ENCODE results near the gene PTH1R.

The PTH1R gene

DNA sequence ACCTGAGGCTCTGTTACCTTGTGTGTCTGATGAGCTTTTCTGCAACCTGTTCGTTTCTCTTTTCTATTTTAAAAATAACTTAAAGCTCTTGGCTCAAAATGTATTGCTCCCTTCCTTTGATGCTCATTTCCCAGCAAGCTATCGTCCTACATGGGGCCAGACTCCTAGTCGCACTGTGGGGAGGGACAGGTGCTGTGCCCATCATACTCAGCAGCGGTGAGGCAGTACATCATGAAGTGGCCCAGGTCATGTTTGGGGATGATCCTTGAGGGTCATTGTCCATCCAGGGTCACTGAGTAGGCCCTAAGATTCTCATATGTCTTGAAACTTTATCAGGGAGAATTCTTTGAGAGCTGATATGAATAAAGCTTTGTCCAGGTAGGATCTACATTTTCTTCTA lies 41.1 kb downstream of the PTH1R start:
- TF ChIP-seq, protein P1, sequence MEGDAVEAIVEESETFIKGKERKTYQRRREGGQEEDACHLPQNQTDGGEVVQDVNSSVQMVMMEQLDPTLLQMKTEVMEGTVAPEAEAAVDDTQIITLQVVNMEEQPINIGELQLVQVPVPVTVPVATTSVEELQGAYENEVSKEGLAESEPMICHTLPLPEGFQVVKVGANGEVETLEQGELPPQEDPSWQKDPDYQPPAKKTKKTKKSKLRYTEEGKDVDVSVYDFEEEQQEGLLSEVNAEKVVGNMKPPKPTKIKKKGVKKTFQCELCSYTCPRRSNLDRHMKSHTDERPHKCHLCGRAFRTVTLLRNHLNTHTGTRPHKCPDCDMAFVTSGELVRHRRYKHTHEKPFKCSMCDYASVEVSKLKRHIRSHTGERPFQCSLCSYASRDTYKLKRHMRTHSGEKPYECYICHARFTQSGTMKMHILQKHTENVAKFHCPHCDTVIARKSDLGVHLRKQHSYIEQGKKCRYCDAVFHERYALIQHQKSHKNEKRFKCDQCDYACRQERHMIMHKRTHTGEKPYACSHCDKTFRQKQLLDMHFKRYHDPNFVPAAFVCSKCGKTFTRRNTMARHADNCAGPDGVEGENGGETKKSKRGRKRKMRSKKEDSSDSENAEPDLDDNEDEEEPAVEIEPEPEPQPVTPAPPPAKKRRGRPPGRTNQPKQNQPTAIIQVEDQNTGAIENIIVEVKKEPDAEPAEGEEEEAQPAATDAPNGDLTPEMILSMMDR (conservative IDR thresholded peaks at IDR 0.05): no peak
- H3K27ac ChIP-seq: no peak overlapping the region

DNA sequence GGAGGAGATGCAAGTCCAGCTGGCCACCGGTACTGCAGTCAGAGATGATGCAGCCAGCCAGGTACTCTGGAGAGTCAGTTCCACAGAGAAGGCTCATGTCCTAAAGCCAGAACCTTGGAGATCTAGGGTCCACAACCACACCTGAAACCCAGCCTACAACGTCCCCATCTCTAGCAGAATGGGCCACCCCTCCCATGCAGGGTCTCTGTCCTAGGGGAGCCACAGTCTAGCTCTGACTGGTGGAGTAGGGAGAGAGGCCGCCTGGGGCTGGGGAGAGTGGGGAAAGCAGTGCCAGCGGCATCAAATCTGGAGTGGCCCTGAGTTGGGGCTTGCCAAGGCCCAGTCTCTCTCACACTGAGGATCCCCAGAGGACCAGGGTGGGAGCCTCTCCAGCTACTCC lies 43.5 kb downstream of the PTH1R start:
- H3K27ac ChIP-seq: no peak overlapping the region
- TF ChIP-seq, protein P1 (conservative IDR thresholded peaks at IDR 0.05): no peak

DNA sequence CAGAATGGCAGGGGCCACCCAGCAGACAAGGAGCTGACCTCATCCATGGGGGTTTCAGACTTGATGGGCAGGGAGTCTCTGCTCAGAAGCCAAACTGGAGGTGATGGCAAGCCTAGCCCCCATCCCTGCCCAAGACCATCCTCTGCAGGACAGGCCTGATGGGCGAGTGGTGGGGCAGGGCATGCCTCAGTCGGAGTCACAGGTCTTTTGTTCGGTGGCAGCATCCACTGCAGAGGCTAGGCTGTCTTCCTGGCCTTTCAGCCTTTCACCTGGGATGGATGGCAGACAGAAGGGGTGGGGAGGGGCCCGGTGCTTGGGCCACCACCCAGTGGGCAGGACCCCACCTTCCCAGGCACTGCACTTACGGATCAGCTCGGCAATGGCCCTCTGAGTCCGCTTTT lies 44.4 kb downstream of the PTH1R start:
- TF ChIP-seq, protein P1 (conservative IDR thresholded peaks at IDR 0.05): no peak
- no peak overlapping the region for H3K27ac ChIP-seq

DNA sequence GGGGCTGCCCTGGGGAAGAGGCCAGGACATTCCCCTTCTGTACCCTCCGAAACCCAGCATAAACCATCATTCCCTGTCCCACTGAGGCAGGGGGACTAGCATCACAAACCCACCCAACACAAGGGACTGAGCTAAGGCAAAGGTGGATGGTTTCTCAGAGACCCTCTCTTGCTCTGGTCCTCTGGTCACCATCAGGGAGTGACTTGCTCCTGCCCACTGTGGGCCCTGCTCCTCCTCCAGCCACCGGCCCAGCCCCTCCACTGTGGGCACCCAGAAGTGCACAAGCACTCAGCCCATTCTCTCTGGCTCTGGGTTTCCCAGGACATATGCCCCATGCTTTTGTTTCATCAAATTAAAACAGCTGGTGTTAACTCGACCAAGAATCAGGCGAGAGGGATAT lies 44.9 kb downstream of the PTH1R start:
- TF ChIP-seq, protein P1 (conservative IDR thresholded peaks at IDR 0.05): no peak
- H3K27ac ChIP-seq: no peak overlapping the region

DNA sequence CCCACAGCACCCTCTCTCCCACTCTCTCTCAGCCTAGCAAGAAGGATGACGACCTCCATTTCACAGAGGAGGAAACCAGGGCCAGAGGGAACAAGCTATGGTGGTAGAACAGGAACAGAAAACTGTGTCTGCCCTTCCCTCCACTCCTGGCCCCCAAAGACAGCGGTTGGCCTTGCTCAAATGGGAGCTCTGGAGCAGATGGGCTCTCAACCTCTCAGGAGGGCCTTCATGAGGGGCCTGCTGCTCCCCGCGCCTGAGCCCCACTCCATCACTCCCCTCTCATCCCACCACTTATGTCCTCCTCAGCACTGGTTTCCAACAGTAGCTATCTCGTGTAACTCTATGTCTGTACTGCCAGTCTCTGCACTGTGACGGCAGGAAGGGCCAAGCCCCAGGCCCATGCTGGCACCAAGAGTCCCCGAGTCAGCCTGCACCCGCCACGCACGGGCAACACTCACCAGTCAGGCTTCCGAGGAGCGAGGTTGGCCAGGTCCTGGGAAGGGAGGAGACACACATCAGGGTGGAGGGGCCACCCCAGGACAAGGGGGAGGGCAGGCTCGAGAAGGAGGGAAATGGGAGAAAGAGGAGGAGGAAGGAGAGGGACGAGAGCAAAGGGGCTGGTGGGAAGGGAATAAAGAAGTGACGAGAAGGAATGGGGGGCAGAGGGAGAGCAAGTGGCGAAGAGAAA lies 45.5 kb downstream of the PTH1R start:
- H3K27ac ChIP-seq: no peak overlapping the region

DNA sequence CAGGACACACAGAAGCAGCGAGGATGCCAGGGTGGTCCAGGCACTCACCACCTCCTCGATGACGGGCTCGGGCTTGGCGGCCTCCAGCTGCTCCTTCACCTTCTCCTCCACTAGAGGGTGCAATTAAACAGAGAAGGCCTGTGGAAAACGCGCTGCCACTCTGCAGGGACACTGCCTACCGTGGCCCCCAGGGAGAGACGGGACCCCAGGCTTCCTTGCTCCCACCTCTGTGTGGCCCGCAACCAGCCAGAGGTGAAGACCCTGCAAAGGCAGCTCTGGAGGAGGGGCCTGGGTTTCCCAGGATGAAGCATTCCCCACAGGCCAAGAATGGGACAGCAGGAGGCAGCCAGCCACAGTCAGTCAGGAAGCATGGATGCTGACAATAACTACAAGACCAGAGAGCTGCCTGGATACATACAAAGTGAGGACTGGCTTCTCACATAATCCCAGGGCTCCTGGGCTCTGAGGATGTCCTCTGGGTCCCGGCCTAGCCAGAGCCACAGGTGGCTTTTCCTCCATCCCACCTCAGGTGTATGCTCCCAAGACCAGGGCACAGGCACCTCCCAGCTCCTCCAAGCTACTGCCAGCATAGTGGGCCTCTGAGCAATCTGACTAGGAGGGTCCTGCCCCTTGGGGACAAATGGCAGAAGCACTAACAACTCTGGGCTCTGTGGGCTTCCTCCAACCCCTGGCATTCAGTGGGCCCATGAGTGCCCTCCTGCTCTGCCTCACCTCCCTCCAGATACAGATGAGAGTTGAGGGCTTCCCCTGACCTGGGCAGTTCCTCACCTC lies 46.2 kb downstream of the PTH1R start:
- H3K27ac ChIP-seq: no peak overlapping the region
- TF ChIP-seq, protein P1 (conservative IDR thresholded peaks at IDR 0.05): peak; percentile 83

More for the DNA sequence above, 45.5 kb downstream of the PTH1R start:
- TF ChIP-seq, protein P1 (conservative IDR thresholded peaks at IDR 0.05): no peak

DNA sequence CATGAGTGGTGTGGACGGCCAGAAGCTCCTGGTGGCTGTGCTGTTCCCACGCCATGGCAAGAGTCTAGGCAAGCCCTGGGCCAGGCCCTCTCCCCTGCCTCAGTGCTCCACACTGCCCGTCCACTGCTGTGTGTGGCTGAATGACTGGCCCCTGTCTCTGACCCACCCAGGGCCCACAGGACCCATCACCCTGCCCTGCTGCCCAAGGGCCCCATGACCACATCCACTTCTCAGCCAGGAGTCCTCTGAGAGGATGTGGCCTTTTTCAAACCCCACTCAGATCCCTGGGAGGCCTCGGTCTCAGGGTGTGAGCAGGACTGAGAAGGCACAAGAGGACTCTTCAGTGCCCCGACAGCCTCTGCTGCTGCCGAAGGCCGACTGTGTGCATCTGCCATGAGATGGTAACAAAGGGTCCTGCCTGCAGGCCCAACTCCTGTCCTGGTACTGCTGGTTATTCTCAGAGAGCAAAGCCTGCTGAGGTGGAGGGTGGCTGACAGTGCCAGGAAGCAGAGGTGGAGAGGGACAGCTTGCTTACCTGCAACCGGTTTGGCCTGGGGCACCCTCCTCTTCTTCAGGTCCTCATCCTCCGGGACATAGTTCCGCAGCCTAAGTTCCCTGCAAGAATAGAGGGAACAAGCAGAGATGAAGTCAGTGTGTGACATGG lies 47.5 kb downstream of the PTH1R start:
- H3K27ac ChIP-seq: no peak overlapping the region; the same call in 1 of the 2 replicates
- TF ChIP-seq, protein P1 (conservative IDR thresholded peaks at IDR 0.05): no peak

All from VCaP (cell line).